Germinal center (tissue), 1 donor: ENCODE data around the gene WWOX.

Source experiments
- DNase-seq: peaks from one replicate; pipeline ENCODE4 v3.0.0; 2012; ENCODE audit warnings: mixed read lengths, low spot score

Gene WWOX

DNA sequence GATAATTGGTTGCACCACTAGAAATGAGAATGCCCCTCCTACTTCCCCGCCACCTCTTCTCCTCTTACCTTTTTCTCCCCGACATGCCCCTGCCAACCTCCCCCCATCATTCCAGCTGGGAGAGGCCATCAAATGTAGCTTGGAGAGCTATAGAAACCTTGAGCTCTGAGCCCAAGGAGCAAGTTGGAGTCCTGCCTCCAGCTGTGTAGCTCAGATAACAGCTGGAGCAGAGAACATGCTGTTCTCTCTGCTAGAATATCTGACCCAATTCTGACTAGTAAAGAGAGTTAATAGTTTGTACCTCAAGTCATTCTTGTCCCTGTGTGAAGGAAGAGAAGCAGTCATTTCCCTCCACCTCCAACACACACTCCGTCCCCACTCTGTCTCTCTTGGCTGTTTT lies 1010.8 kb downstream of the WWOX start:
- DNase-seq, result no peak

GRCh38 chr16:79110953-79111352 lies 1011.5 kb downstream of the WWOX start:
- DNase-seq, result no peak

DNA sequence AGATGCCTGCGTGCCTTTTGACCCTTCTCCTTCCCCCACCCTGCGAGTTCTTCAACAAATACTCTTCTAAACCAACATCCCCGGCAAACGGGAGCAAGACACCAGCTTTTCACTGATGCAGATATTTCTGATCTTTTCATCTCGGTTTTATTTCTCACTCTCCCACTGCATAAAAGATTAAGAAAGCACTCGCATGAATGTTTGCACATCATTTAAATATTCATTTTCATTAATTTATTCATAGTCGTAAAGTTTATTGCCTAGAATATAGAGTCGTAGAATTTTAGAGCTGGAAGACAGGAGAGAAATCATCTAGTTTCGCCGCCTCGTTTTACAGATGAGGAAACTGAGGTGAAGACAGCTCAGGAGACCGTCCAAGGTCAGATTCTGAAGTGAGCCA lies 1013.0 kb downstream of the WWOX start:
- no peak for DNase-seq

GRCh38 chr16:79113826-79114225 lies 1014.4 kb downstream of the WWOX start:
- no peak for DNase-seq

DNA sequence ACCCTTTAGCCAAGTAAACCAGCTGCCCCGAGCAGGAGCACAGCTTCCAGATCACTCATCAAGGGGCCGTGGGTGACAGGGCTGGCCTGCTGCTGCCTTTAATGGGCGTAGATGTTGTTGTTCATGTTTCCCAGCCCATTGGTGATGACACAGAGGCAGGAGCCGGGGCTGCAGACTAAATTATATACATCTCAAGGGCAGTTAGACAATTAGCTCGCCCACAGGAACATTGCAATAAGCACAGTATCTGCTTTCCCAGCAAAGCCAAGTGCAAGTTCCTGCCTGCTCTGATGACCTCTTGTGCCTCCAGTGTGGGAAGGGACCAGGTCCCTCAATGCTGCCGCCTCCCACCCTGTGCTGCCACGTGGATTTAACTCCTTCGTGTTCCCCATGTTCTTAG lies 1015.3 kb downstream of the WWOX start:
- no peak for DNase-seq

GRCh38 chr16:79121906-79122305 lies 1022.5 kb downstream of the WWOX start:
- DNase-seq, result no peak

GRCh38 chr16:79122343-79122742 lies 1022.9 kb downstream of the WWOX start:
- no peak for DNase-seq

DNA sequence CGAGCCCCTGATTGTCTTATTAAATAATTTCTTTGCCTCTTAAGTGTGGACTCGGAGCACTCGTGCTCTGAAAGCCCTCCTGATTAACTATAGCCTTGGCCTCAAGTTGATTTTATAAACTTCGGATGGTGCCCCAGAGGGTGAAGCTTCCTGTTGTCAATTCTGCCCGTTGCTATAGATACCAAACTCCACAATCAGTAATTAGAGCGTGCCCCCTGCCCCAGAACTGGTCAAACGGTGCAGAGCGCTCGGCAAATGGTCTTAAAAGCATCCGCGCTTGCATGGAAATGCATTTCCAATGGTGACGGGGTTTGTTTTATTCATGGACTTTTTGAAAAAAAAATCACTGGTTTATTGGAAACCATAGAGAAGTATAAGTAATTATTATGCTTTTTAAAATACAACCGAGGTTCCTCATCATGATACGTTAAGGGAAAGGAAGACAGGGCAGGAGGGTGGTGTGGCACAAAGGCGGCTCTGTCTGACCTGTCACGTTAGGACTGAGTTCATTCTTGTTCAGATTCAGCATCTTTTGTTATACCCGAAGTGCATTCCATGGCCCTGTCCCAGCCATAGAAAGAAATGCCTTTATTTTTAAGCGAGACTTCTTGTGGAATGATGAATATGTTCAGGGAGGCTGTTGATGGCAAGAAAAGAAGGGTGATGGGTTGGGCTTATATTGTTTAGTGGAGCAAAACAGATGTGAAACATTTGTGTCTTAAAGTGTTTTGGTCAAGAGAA lies 1024.7 kb downstream of the WWOX start:
- no peak for DNase-seq

GRCh38 chr16:79127766-79128165 lies 1028.3 kb downstream of the WWOX start:
- no peak for DNase-seq

DNA sequence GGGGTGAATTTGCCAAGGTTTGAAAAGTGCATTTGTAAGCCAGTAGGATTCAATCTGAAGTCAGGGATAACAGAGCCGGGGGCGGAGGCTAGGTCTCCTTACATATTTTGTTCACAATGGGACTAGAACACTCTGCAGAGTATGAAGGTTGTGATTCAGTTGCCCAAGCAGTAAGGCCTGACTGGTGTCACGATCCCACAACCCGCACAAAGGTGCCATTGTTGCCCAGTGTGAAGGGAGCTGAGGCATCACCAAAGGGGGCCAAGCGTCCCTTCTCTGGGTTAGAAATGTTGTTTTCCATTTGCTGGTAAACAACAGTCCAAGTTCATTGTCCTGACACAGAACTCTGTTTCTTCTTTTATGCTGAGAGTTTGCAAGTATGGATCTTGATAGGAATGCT lies 1029.3 kb downstream of the WWOX start:
- no peak for DNase-seq

GRCh38 chr16:79130616-79131015 lies 1031.2 kb downstream of the WWOX start:
- no peak for DNase-seq

GRCh38 chr16:79131321-79132075 lies 1032.0 kb downstream of the WWOX start:
- no peak for DNase-seq

DNA sequence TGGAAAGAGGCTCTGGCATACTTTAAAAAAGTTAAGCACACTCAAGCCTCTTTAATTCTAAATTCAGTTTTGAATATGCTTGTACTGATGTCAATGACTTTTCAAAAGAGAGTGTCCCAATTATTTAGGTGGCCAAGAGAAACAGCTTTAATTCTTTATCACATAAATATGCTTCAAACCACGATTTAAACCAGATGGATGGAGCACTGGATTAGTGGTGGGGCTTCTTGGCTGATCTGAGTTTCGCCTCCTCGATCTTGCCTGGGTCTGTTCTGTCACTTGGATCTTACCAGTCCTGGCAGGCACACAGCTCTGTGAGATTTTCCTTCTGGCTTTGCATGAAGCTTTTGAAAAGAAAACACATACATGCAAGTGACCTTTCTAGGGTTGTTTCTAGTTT lies 1033.2 kb downstream of the WWOX start:
- no peak for DNase-seq

DNA sequence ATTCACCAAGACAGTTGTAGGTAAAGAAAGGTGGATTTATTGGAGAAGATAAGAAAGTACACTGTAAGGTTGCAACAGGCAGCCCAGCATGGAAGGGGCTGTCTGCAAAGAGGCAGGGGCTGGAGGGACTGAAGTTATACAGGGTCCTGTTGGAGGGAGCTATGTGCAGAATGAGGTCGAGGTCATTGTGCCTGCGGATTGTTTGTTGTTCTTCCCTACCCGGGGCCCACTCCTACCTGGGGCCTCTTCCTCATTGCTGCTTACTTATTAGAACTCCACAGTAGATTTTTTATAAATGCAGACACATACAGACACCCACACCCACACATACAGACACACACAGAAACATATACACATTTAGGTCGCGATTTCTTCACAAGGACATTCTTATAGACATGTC lies 1034.8 kb downstream of the WWOX start:
- no peak for DNase-seq

GRCh38 chr16:79136955-79137354 lies 1037.5 kb downstream of the WWOX start:
- DNase-seq, result no peak

GRCh38 chr16:79137426-79137939 lies 1038.0 kb downstream of the WWOX start:
- no peak for DNase-seq

GRCh38 chr16:79139799-79140198 lies 1040.3 kb downstream of the WWOX start:
- no peak for DNase-seq

- no peak for DNase-seq
Observed at GRCh38 chr16:79143026-79143425, 1043.6 kb downstream of the WWOX start.

GRCh38 chr16:79150151-79150550 lies 1050.7 kb downstream of the WWOX start:
- DNase-seq, result no peak

DNA sequence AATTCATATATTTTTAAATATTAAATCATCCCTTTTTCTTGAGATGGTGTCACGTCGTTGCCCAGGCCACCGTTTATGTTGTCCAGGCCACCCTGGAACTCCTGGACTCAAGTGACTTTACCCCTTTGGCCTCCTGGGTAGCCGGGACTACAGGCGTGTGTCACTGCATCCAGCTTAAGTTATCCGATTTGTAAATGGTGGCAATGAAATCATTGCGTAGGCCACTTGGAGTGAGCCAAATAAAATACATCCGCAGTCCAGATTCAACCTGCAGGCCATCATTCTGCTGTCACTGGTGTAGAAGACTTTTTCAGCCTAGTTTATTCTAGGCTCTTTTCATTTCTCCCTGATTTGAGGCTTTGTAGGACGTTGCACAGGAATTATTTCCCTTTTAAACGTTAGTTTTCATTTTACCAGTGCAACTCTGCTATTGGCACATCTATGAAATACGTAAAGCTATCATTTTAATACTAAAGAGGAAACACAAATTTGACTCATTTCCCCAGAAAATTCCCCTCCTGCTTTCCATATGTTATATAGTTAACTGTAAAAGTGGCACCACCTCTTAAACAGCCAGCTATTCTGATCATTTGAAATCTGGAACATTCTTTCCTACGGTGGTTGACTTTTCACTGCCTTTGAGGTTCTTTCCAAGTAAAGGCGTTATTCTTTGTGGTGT lies 1051.3 kb downstream of the WWOX start:
- no peak for DNase-seq

GRCh38 chr16:79154086-79154485 lies 1054.6 kb downstream of the WWOX start:
- DNase-seq, result no peak

DNA sequence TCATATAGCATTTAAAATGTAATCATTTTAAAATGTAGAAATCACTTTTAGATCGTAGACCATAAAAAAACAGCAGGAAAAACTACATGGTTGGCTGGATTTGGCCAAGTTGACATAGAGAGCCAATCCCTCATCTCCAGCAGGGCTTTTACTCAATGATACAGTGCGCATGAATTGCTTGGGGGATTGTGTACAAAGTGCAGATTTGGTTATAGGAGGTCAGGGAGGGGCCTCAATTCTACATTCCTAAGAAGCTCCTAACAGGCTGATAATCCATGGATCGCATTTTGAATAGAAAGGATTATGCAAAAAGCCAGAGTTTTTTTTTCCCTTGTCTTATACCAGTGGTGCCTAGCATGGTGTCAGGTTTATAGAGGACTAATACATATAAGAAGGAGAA lies 1056.0 kb downstream of the WWOX start:
- DNase-seq, result no peak

- DNase-seq, result no peak
Observed at GRCh38 chr16:79155904-79156303, 1056.5 kb downstream of the WWOX start.
